Skeletal muscle satellite cell (primary cell): ENCODE measurements around the gene LPAR2.

Experiments used
- H3K27me3 ChIP-seq: 2 replicates; pipeline ENCODE4 v1.7.0; 2013; ENCODE audit warnings: low read length; ENCODE audit not compliant: control insufficient read depth, insufficient read depth
- H3K36me3 ChIP-seq: 2 replicates; pipeline ENCODE4 v1.7.0; 2013; ENCODE audit warnings: mild to moderate bottlenecking, control low read depth, low read length; ENCODE audit not compliant: insufficient read depth
- H3K4me1 ChIP-seq: 2 replicates; pipeline ENCODE4 v1.7.0; 2013; ENCODE audit warnings: low read length; ENCODE audit not compliant: control insufficient read depth, insufficient read depth
- H3K4me2 ChIP-seq: 2 replicates; pipeline ENCODE4 v1.7.0; 2013; ENCODE audit warnings: mild to moderate bottlenecking, low read length
- H3K4me3 ChIP-seq: 2 replicates; pipeline ENCODE4 v1.7.0; 2013; ENCODE audit warnings: low read length
- H3K9ac ChIP-seq: 2 replicates; pipeline ENCODE4 v1.7.0; 2013; ENCODE audit warnings: mild to moderate bottlenecking, low read depth, low read length, moderate library complexity
- H3K9me3 ChIP-seq: replicated peaks from 2 replicates; pipeline ENCODE4 v1.7.0; 2013; ENCODE audit warnings: mild to moderate bottlenecking, control low read depth, low read length

Gene LPAR2

GRCh38 chr19:19587771-19588170 is 40.2 kb downstream of the LPAR2 start:
- Histone ChIP-seq H3K9me3 (no peaks in the 10 kb centered on the region), H3K9ac (no peak overlapping the region), H3K4me2 (no peak overlapping the region), H3K4me3 (no peak overlapping the region), H3K4me1 (peaks cover 12% of the 10 kb centered on the region), H3K27me3 (no peaks in the 10 kb centered on the region), H3K36me3 (no peaks in the 10 kb centered on the region)

- H3K36me3 ChIP-seq, result no peaks in the 10 kb centered on the region
- no peak overlapping the region for H3K9ac ChIP-seq
- no peaks in the 10 kb centered on the region for H3K9me3 ChIP-seq
- no peaks in the 10 kb centered on the region for H3K27me3 ChIP-seq
- no peak overlapping the region for H3K4me3 ChIP-seq
- no peaks in the 10 kb centered on the region for H3K4me1 ChIP-seq
- no peak overlapping the region for H3K4me2 ChIP-seq
Measured at GRCh38 chr19:19584356-19584755, 43.7 kb downstream of the LPAR2 start.

- H3K9ac ChIP-seq, result no peak overlapping the region
- H3K4me3 ChIP-seq, result no peak overlapping the region
- H3K36me3 ChIP-seq, result no peaks in the 10 kb centered on the region
- no peaks in the 10 kb centered on the region for H3K9me3 ChIP-seq
- no peak overlapping the region for H3K4me2 ChIP-seq
- H3K27me3 ChIP-seq, result no peaks in the 10 kb centered on the region
- no peaks in the 10 kb centered on the region for H3K4me1 ChIP-seq
Measured at GRCh38 chr19:19582471-19582870, 45.5 kb downstream of the LPAR2 start.

- Histone ChIP-seq H3K9me3 (no peaks in the 10 kb centered on the region), H3K9ac (no peak overlapping the region), H3K4me2 (no peak overlapping the region), H3K36me3 (no peaks in the 10 kb centered on the region), H3K4me3 (no peak overlapping the region), H3K4me1 (no peaks in the 10 kb centered on the region), H3K27me3 (no peaks in the 10 kb centered on the region)
Measured at GRCh38 chr19:19581391-19581790, 46.6 kb downstream of the LPAR2 start.

GRCh38 chr19:19580418-19580817 is 47.6 kb downstream of the LPAR2 start:
- Histone ChIP-seq H3K4me1 (no peaks in the 10 kb centered on the region), H3K36me3 (no peaks in the 10 kb centered on the region), H3K9ac (no peak overlapping the region), H3K27me3 (no peaks in the 10 kb centered on the region), H3K4me2 (no peak overlapping the region), H3K4me3 (no peak overlapping the region), H3K9me3 (no peaks in the 10 kb centered on the region)

- Histone ChIP-seq H3K4me1 (no peaks in the 10 kb centered on the region), H3K9ac (no peak overlapping the region), H3K36me3 (no peaks in the 10 kb centered on the region), H3K27me3 (no peaks in the 10 kb centered on the region), H3K4me3 (no peak overlapping the region), H3K4me2 (no peak overlapping the region), H3K9me3 (no peaks in the 10 kb centered on the region)
Measured at GRCh38 chr19:19579533-19580361, 48.3 kb downstream of the LPAR2 start.

- H3K4me1 ChIP-seq, result no peaks in the 10 kb centered on the region
- H3K4me2 ChIP-seq, result no peak overlapping the region
- H3K36me3 ChIP-seq, result no peaks in the 10 kb centered on the region
- H3K9me3 ChIP-seq, result no peaks in the 10 kb centered on the region
- H3K9ac ChIP-seq, result no peak overlapping the region
- no peaks in the 10 kb centered on the region for H3K27me3 ChIP-seq
- no peak overlapping the region for H3K4me3 ChIP-seq
Measured at GRCh38 chr19:19578252-19578651, 49.8 kb downstream of the LPAR2 start.

GRCh38 chr19:19575411-19575810 is 52.6 kb downstream of the LPAR2 start:
- Histone ChIP-seq H3K4me2 (no peak overlapping the region), H3K9ac (no peak overlapping the region), H3K27me3 (no peaks in the 10 kb centered on the region), H3K9me3 (no peaks in the 10 kb centered on the region), H3K36me3 (no peaks in the 10 kb centered on the region), H3K4me3 (no peak overlapping the region), H3K4me1 (no peaks in the 10 kb centered on the region)
